HG03521 (cell line): ENCODE data around the gene UNC45B.
"Not testable (repeated sequence)": the region's sequence is repeated elsewhere in the genome, so short reads cannot be mapped to it uniquely, and the experiment has no call there.

Experiments
- ATAC-seq: cut with Tn5 transposase; IDR thresholded peaks from one replicate; pipeline ENCODE4 v1.9.1; 2021; ENCODE audit warnings: mild to moderate bottlenecking, moderate library complexity; ENCODE audit not compliant: unreplicated experiment

The UNC45B gene

DNA sequence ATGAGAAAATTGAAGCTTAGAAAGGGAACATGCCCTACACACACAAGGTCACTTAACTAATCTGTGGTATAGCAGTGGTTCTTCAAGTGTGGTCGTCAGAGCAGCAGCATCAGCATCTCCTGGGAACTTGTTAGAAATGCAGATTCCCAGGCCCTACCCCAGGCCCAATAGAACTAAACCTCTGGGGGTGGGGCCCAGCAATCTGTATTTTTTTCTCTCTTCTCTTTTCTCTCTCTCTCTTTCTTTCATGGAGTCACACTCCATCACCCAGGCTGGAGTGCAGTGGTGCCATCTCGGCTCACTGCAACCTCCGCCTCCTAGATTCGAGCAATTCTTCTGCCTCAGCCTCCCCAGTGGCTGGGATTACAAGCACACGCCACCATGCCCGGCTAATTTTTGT, 9.4 kb upstream of the UNC45B start:
- no peak for ATAC-seq

DNA sequence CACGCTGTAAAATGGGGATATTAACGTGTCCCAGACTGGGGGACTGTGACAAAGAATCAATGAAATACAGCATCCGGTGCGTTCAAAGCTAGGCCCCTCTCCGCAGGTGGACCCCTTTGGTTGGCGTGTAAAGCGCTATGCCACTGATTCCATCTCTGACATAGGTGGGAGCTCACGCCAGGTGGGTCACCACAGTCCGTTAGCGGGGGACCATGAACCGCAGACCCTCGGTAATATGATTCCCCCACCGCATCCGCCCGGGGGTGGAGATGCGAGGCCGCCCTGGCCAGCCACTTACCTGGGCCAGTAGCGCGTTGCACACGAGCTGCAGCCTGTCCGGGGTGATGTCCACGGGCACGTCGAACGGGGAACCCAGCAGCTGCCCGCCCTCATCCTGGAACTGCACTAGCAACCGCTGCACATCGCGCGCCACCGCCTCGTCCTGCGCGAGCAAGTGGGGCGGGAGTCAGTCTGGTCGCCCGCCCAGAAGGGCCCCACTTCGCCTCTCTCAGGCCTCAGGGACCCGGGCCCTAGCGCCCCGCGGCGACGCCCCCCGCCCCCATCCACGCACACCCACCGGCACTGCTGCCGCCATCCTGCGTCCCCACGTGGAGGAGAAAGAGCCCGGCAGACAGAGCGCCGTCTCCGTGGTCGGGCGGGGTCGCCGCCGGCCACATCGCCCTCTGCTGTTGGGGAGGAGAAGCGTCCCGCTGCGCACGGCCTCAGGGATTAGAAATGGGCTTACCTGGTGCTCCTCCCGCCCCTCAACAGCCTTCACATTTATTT, 5.7 kb upstream of the UNC45B start, which contains the start of gene NLE1:
TSS of gene NLE1 (minus strand) at position 623 of the 786 bp plus-strand sequence. CDS start at position 595, 28 bp downstream.
- ATAC-seq, result peak; percentile 80

DNA sequence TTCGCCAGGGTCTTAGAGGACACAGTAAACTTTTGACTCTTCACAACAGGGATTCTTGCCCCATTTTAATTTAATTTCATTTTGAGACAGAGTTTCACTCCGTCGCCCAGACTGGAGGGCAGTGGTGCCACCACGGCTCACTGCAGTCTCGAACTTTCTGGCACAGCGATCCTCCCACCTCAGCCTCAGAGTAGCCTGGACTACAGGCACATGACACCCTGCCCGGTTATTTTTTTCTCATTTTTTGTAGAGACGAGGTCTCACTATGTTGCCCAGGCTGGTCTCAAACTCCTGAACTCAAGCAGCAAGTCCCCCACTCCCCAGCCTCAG, 5.2 kb upstream of the UNC45B start:
- no peak for ATAC-seq

DNA sequence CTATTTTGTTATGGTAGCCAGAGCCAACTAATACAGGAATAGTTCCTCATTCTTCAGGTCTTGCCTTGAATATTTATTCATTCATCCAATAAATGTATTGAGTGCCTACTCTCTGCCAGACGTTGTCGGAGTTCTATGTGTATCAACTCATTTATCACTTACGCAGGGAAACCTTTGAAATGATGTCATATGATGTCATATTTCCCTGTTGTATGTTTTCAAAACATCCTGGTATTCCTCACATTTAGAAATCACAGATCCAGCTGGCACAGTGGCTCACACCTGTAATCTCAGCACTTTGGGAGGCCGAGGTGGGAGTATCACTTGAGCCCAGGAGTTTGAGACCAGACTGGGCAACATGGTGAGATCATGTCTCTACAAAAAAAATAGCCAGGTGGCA, 2.8 kb upstream of the UNC45B start:
- ATAC-seq, result no peak

DNA sequence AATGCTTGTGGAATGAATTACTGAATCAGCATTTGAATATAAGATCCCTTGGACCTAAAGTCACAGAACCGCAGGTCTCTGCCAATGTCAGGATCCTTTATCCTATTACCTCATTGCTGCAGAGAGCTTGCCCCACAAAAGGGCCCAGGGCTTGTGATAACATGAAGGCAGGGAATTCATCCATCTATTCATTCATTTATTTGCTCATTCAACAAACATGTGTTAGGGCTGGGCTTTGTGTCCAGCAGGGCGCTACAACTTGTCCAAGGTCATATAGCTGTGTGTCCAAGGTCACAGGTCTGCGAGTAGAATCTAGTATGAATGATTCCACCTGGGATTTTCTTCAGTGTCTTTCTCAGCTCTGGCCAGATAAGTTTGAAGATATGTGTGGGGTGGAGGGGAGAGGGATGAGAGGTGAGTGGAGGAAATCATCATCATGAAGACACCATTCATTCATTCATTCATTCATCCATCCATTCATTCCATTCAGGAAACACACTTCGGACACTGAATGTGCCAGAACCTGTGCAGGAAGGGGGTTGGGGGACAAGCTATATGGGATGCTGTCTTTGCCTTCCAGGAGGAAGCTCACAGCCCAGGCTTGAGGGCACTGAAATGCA, 1.3 kb upstream of the UNC45B start:
- ATAC-seq, result no peak

DNA sequence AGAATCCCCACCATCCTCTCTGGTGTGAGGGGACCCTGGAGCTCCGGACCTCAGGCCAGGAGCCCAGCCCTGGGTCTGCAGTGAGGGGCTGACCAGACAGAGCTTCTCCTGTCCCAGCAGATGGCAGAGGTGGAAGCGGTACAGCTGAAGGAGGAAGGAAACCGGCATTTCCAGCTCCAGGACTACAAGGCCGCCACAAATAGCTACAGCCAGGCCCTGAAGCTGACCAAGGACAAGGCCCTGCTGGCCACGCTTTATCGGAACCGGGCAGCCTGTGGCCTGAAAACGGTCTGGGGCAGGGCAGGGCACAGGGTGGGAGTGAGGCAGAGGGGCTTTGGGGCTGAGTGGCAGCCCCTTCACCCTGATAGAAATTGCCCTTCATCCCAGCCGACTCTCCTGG, 527 bp downstream of the UNC45B start:
- ATAC-seq, result no peak

DNA sequence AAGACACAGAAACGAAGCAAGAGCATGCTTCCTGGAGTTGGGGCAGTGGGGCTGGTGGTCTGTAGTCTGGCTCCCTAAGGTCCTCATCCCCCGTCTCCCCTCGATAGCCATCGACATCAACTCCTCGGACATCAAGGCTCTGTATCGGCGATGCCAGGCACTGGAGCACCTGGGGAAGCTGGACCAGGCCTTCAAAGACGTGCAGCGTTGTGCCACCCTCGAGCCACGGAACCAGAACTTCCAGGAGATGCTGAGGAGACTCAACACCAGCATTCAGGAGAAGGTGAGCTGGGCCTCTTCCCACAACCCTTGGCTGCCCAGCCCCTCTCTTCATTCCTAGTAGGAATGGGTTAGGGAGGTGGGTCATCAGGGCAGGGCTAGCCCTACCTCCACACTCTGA, 2.3 kb downstream of the UNC45B start:
- no peak for ATAC-seq

DNA sequence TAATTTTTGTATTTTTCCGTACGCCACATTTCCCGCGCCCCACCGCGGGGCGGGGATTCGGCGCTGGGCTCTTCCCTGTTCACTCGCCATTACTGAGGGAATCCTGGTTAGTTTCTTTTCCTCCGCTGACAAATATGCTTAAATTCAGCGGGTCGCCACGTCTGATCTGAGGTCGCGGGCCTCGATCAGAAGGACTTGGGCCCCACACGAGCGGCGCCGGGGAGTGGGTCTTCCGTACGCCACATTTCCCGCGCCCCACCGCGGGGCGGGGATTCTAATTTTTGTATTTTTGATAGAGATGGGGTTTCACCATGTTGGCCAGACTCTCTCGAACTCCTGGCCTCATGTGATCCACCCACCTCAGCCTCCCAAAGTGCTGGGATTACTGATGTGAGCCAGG, 3.5 kb downstream of the UNC45B start:
- ATAC-seq, result not testable (repeated sequence)

DNA sequence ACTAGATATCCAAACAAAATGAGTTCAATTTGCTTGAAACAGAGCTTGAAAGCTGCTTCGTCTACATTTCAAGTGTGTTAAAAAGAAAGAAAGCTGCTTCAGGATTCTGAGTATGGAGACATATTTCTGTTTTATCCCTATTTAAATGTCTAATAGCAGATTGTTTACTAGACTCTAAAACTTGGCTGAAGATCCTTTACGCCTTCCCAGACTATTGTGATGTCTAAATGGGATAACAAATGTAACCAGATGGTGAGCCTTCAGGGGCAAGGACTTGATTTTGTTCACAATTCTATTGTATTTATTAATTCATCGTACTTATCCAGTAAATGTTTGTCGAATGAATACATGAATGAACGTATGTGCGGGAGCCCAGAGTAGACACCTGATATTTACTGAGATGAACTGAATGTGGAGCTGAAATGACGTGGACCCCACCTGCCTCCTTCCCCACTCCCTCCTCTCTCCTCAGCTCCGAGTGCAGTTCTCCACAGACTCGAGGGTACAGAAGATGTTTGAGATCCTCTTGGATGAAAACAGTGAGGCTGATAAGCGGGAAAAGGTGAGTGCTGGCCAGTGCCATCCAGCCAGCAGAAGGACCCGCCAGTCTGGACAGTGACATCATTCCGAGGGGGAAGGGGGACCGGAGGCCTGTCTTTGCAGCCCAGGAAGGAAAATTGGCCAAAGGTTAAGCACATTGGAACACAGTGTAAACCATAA, 5.0 kb downstream of the UNC45B start:
- no peak for ATAC-seq

DNA sequence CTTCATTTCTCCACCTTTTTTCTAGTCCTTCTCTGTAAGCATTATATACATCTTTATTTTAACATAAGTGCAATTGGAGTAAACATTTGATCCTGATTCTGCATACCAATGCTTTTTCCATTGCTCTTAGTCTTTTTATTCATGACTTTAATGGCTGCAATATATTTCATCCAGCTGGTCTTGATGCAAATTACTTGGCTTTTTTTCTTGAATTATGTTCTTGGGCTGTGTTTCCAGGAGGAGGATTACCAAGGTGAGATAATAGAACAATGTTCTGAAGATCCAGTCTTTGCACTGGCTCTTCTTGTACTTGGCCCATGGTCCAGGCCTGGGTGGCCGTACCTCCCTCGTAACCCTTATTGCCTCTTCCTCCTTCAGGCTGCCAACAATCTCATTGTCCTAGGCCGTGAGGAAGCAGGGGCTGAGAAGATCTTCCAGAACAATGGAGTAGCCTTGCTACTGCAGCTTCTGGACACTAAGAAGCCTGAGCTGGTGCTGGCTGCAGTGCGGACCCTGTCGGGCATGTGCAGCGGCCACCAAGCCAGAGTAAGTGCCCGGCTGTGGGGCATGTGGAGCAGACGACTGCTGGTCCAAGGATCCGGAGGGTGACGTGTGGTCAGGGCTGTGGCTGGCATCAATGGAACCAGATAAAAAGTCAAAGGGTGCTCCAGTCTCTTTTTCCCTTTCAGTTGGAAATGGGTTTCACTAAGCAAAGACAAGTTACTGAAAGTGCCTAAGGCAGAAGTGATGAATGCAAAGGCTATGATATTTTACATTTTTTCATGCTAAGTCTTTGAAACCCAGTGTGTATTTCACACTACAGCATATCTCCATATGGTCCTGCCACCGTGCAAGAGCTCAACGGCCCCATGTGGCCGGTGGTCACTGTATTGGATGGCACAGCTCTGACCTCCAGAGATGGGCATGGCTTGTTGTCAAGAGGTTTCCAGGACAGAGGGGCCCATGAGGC, 6.9 kb downstream of the UNC45B start:
- no peak for ATAC-seq

DNA sequence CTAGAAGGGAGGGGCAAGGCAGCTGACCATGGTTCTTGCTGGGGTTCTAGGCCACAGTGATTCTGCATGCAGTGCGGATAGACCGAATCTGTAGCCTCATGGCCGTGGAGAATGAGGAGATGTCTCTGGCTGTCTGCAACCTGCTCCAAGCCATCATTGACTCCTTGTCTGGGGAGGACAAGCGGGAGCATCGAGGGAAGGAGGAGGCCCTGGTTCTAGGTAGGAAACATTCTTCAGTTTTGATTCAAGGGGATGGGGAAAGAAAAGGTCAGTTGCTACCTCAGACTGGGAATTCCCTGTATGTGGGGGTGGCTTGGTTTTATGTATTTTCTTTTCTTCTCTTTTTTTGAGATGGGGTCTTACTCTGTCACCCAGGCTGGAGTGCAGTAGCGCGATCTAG, 7.6 kb downstream of the UNC45B start:
- ATAC-seq, result no peak

DNA sequence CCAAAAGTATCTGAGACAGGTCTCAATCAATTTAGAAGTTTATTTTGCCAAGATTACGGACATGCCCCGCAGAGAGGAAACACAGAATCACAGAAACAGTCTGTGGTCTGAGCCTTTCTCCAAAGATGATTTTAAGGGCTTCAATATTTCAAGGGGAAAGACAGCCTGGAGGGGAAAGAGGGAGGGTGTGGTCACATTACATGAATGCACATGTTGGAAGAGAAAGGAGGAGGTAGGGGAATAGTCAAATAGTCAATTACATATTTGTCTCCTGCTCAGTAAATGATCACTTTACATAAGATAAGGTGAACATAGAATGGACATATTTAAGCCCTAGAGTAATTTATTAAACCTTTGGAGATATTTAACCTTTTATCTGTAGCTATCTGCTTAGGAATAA, 12.3 kb downstream of the UNC45B start:
- no peak for ATAC-seq

DNA sequence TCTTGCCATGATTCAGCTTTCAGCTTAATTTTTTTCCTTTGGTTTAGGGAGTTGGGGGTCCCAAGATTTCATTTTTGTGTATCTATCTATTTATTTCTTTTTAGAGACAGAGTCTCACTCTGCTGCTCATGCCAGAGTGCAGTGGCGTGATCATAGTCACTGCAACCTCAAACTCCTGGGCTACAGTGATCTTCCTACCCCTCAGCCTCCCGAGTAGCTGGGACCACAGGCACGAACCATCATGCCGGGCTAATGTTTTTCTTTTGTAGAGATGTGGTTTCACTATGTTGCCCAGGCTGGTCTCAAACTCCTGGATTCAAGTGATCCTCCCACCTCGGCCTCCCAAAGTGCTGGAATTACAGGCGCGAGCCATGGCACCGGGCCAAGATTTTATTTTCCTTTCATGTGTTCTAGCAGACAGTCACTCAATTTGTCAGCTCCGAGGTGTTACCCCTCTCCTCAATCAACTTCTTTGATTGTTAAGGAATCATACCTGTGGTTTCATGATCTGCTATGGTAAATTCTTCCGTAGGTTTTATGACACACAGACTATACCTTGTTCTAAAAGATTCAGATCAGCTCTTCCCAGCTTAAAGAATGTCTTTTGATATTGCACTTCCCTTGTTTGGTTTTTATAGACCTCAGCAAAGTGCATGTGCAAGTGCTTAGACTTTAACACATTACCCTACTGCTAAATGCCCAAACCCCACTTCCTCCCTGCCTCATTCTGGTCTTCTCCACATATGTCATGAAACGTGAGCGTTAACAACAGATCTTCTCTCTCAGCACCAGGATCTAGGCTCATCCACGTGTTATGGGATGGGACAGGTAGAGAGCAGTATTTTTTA, 13.0 kb downstream of the UNC45B start:
- ATAC-seq, result no peak

DNA sequence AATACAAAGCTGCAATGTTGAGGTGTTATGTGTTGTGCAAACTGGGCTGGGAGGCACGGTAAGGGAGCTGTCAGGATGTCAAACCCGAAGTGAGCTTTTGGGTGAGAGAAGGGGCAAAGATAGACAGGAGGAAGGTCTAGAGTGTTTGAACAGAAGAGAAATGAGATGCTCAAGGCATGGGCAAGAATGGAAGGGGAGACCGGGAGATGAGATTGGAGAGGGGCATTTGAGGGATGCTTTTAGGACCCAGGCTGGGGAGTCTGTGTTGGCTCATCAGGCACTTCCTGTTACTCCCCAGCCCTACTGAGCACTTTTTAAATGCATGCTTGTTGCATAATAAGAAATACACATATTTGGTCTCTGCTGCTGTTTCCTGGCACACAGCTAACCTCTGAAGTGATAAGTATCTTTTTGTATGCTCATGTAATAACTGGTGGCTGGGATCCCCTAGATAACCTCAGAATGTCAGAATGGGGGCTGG, 13.7 kb downstream of the UNC45B start:
- ATAC-seq, result no peak

DNA sequence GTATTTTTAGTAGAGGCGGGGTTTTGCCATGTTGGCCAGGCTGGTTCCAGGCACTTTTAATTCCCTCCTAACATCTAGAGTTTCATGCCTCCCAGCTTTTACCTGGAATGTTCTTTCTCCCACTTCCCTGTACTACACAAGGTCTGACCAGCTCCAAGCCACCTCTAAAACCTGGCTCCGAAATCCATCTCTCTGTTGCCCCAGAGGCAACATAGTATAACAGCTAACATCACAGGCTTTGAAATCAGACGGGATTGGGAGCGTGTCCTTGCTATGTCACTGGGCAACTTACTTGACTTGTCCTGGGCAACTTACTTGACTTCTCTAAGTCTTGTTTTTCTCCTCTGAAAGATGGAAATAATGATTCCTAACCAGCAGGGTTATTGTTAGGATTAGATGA, 15.1 kb downstream of the UNC45B start:
- ATAC-seq, result no peak

DNA sequence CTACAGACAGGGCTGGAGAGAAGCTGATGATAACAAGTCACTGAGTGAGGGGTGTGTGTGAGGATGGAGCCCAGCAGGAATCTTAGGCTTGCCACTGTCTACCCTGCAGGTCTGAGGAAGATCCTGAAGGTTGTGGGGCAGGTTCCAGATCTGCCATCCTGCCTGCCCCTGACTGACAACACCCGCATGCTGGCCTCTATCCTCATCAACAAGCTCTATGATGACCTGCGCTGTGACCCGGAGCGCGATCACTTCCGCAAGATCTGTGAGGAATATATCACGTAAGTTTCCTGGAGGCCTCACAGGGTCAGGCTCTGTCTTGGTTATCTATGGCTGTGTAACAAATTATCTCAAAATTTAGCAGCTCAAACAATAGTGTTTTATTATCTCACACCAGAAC, 16.3 kb downstream of the UNC45B start:
- ATAC-seq, result no peak

DNA sequence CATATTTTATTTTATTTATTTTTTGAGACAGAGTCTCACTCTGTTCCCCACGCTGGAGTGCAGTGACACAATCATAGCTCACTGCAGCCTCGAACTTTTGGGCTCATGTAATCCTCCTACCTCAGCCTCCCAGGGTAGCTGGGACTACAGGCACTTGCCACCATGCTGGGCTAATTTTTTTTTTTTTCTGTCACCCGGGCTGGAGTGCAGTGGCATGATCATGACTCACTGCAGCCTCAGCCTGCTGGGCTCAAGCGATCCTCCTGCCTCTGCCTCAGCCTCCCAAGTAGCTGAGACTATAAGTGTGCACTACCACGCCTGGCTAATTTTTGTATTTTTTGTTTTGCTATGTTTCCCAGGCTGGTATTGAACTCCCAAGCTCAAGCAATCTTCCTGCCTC, 17.1 kb downstream of the UNC45B start:
- ATAC-seq, result no peak

DNA sequence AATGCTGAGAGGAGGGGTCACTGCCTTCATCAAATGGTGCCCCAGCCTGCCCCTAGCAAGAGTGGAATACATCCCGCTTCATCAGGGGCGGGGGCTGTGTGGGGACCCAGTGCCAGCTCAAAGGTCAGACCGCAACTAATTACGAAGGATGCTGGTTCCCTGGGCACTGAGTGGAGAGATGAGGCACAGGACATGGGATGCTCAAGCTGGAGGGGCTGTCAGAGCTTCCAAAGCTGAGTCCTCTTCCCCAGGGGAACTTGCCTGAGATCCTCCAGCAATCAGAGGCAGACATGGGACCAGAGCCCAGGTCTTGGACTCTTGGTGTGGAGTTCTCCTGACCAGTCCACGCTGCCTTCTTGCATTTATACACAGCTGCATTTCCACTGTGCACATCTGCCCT, 18.9 kb downstream of the UNC45B start:
- ATAC-seq, result no peak

DNA sequence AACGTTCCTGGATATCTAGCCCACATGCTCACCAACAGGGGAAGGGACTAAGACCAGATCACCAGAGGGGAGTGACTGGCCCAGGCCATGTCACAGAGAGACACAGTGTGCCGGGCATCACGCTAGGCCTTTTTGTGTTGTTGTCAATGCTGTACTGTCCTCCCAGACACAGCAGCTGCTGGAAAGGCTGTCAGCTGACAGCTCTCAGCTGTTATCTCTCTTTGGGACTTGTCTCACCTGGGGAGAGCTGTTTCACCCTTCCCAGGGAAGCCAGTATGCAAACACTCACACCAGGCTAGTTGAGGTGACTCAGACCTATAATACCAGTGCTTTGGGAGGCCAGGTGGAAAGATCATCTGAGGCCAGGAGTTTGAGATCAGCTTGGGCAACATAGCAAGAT, 19.4 kb downstream of the UNC45B start:
- ATAC-seq, result no peak

DNA sequence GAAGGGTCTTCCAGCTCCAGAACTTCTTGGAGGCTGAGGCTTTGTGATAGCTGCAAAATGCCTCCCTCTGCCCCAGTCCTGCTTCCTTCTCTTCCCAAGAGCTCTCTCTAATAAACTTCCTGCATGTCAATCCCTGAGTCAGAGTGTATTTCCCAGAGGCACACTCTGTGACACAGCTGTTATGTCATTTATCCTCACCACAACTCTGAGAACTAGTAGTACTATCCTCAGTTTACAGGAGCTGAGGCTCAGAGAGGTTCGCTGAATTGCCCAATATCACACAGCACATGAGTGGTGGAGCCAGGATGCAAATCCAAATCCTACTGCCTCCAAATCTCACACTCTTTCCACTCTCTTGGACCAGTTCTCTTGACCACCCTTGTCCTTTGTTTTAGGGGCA, 20.0 kb downstream of the UNC45B start:
- no peak for ATAC-seq
